ENCODE measurements around the gene CHST9.
"Not testable (repeated sequence)": the region's sequence is repeated elsewhere in the genome, so short reads cannot be mapped to it uniquely, and the experiment has no call there.

Gene CHST9, protein sequence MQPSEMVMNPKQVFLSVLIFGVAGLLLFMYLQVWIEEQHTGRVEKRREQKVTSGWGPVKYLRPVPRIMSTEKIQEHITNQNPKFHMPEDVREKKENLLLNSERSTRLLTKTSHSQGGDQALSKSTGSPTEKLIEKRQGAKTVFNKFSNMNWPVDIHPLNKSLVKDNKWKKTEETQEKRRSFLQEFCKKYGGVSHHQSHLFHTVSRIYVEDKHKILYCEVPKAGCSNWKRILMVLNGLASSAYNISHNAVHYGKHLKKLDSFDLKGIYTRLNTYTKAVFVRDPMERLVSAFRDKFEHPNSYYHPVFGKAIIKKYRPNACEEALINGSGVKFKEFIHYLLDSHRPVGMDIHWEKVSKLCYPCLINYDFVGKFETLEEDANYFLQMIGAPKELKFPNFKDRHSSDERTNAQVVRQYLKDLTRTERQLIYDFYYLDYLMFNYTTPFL

DNA sequence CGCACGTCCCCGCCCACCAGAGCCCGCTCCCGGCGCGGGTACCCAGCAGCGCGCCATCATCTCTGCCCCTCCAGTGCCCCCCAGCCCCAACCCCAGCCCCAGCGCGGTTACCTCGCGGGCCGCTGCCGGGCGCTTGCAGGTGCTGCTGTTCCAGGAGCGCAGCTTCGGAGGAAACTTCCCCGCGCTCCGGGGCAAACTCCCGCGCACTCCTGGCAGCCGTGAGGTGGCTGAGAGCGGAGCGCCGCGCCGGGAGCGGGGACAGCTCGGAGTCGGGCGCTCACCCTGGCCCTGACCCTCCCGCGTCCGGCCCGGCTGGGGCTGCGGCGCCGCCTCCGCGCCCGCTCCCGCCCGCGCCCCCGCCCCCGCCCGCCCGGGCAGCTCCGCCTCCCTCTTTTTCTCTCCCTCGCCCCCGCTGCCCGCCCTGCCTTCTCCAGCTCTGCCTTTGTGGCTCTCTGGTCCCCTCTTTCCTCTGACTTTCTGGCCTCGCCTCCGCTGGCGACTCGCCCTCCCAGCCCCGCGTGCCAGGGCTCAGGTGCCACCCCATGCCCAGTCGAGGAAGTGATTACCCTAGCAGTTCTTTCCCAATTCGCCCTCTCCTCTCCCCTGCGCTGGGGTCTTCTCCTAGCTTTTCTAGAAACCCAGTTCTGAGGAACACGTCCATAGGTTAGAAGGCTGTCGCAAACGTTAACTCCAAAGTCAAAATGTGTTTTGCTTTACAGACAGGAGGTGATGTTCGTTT is at the start of gene CHST9:
CHST9 (minus strand) TSS at position 284 of the 739 bp plus-strand sequence. CDS start 42,499 bp downstream, outside the sequence.
- H3K4me3 ChIP-seq (ENCODE audit: low read depth, low read length) = no peak within 1 kb of the TSS
- TF ChIP-seq, protein P1, sequence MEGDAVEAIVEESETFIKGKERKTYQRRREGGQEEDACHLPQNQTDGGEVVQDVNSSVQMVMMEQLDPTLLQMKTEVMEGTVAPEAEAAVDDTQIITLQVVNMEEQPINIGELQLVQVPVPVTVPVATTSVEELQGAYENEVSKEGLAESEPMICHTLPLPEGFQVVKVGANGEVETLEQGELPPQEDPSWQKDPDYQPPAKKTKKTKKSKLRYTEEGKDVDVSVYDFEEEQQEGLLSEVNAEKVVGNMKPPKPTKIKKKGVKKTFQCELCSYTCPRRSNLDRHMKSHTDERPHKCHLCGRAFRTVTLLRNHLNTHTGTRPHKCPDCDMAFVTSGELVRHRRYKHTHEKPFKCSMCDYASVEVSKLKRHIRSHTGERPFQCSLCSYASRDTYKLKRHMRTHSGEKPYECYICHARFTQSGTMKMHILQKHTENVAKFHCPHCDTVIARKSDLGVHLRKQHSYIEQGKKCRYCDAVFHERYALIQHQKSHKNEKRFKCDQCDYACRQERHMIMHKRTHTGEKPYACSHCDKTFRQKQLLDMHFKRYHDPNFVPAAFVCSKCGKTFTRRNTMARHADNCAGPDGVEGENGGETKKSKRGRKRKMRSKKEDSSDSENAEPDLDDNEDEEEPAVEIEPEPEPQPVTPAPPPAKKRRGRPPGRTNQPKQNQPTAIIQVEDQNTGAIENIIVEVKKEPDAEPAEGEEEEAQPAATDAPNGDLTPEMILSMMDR (IDR thresholded peaks at IDR 0.05; ENCODE audit: low read depth, low read length) = no peak

DNA sequence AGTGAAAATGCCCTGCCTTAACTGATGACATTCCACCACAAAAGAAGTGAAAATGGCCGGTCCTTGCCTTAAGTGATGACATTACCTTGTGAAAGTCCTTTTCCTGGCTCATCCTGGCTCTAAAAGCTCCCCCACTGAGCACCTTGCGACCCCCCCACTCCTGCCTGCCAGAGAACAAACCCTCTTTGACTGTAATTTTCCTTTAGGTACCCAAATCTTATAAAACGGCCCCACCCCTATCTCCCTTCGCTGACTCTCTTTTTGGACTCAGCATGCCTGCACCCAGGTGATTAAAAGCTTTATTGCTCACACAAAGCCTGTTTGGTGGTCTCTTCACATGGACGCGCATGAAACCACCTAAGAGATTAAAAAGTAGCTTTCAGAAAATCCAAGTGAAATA is 47.2 kb upstream of the CHST9 start:
- not testable (repeated sequence) for H3K4me3 ChIP-seq (ENCODE audit: low read depth, low read length)

DNA sequence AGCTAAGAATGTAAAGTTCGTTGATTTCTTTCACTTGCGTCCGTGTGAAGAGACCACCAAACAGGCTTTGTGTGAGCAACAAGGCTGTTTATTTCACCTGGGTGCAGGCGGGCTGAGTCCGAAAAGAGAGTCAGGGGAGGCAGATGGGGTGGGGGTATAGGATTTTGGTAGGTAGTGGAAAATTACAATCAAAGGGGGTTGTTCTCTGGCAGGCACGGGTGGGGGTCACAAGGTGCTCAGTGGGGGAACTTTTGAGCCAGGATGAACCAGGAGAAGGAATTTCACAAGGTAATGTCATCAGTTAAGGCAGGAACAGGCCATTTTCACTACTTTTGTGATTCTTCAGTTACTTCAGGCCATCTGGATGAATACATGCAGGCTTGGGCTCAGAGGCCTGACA is 46.6 kb upstream of the CHST9 start:
- H3K4me3 ChIP-seq (ENCODE audit: low read depth, low read length) = not testable (repeated sequence)

DNA sequence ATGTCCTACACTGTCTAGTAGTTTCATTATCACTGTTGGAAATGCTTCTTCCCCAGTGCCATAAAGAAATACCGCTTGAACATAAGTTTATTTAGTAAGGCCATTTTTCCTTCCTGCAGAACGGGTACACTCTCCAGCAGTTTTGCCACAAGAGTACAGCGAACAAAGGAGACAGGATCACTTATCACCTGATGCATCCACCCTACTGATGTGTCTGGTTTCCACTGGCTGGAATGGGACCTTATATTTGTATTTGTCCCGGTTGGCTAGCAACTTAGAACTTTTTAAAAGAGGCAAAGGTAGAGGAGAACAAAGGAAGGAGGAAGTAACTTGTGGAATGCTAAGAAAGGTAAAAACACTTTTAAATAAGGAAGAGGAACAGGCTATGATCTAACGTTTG is 46.1 kb upstream of the CHST9 start:
- not testable (repeated sequence) for H3K4me3 ChIP-seq (ENCODE audit: low read depth, low read length)

DNA sequence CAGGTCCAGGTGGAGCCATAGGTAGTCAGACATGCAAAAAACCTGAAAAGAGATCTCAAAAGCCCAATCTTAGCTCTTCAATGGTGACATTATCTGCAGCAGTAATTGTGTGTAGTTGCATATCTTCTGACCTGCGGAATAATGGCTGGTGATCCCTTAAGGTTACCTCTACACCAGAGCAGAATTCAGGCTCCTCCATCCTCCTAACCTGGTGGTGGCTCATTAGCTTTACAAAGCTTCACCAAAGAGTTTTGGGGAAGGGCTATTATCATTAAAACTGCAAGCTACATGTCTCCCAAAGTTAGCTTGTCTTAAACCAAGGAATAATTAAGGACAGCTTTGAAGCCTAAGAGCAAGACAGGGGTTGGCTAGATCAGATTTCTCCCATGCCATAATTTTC is 42.6 kb upstream of the CHST9 start:
- no peak overlapping the region for H3K4me3 ChIP-seq (ENCODE audit: low read depth, low read length)
- TF ChIP-seq, protein P1 (IDR thresholded peaks at IDR 0.05; ENCODE audit: low read depth, low read length) = no peak

DNA sequence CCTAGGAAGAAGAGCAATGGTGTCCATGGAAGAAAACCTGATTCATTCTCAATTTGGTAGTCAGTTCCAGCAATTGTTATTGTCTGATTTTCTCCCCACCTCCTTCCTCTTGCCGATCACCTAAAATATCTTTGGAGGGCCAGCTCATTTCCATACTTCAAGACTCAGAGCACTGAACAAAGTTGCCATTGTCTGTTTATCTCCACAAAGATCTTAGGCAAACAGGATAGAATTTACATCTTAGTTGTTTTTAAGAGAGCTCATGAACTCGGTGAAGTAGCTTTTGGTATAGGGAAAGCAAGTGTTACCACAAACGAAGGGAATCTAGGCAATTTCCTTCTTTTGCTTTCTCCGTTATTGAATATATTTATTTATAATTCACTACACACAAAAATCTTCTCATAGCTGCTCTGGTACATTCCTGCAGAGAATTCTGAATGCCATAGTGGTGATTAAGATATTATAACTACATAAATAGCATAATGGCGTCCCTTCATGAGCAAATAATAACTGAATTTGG is 41.5 kb upstream of the CHST9 start:
- TF ChIP-seq, protein P1 (IDR thresholded peaks at IDR 0.05; ENCODE audit: low read depth, low read length) = no peak

DNA sequence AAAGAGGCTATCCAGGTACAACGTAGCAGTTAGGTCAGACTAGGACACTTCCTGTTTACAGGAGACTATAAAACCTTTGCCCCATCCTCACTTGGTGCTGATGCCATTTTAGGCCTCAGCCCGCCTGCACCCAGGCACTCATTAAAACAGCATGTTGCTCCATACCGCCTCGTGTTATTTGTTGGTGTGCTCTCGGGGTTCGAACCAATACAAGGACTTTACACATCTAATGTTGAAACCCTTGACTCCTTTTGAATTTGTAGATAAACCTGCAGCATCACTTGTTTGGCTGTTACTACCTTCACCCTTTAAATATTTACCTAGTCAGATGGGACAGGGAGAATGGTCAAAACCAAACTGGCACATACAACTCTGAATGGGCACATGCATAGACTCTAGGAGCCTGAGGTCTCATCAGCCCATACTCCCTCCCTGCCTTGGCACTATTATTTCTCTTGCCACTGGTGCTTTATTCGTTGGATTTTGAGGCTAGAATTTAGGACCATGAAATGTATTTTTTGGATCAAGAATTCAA is 40.9 kb upstream of the CHST9 start:
- H3K4me3 ChIP-seq (ENCODE audit: low read depth, low read length) = no peak overlapping the region
- TF ChIP-seq, protein P1 (IDR thresholded peaks at IDR 0.05; ENCODE audit: low read depth, low read length) = no peak

More for the DNA sequence above, 41.5 kb upstream of the CHST9 start:
- H3K4me3 ChIP-seq (ENCODE audit: low read depth, low read length) = no peak overlapping the region

DNA sequence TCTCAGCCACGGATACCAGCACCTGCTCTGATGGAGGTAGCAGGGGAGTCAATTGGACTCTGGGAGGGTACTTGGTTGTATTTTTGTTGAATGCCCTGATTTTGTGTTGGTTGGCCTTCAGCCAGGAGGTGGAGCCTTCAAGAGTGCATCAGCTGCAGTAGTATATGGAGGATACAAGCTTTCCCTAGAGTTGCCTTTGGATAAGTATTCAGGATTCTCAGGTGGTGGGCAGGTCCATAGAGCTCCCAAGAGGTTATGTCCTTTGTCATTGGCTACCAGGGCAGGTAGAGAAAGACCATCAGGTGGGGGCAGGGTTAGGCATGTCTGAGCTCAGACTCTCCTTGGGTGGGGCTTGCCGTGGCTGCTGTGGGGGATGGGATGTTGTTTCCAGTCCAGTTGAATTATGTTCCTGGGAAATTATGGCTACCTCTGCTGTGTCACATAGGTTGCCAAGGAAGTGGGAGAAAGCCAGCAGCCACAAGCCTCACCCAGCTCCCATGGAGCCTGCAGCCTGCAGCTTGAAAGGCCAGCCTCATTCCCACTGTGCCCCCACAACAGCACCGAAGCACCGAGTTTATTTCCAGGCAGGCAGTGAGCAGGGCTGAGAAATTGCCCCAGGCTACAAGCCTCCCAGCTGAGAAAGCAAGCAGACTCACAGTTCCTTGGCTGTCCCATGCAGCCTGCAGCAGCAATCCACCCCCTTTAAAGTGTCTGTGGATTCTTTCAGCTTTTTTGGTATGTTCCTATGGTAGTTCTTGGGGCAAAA is 38.6 kb upstream of the CHST9 start:
- H3K4me3 ChIP-seq (ENCODE audit: low read depth, low read length) = no peak overlapping the region
- TF ChIP-seq, protein P1 (IDR thresholded peaks at IDR 0.05; ENCODE audit: low read depth, low read length) = no peak

All from WI38 (cell line).